Activated naive CD4-positive, alpha-beta T cell treated with Interleukin-2 at 50 U/mL for 16 hours (primary cell): ENCODE measurements around the gene ZNF430.
"Not testable (repeated sequence)": the region's sequence is repeated elsewhere in the genome, so short reads cannot be mapped to it uniquely, and the experiment has no call there.

Experiments
- DNase-seq: peaks from one replicate; pipeline ENCODE4 v3.0.0-alpha.2; 2020

The ZNF430 gene

DNA sequence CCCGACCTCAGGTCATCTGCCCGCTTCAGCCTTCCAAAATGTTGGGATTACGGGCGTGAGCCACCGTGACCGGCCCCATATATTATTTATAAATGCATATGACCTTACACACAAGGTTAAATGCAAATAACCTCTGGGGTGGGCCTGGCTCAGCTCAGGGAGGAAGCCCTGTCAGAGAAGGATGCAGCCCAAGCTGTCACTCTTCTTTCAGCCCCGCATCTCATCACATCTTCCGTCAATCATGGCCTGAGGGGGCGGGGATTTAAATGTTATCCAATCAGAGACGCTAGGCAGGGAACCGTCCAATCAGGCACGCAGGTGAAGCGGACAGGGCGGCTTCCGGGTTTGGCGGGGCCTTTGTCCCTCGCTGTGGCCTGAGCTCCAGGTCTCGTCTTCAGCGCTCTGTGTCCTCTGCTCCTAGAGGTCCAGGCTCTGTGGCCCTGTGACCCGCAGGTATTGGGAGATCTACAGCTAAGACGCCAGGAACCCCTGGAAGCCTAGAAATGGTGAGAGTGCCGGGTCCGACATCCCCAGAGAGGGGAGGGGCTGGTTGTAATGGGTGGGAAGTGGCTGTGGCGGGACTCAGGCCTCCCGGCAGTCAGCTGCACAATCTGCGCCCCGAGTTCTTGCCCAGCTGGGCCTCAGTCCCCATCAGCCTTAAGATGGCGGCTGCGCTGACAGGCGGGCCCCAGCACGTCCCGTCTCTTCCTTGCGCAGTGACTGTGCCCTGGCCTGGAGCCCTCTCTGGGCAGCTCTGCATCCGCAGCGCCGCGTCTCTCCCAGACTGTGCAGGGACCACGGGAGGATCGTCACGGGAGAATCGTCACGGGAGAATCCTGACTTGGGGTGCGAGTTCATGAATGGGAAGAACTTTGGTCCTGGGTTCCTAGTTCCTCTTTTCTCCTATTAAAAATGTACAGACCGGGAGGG lies at the start of gene ZNF430:
ZNF430 (plus strand) TSS at position 360 of the 930 bp plus-strand sequence; CDS start at position 504, 144 bp downstream.
- DNase-seq = peak; percentile 93

DNA sequence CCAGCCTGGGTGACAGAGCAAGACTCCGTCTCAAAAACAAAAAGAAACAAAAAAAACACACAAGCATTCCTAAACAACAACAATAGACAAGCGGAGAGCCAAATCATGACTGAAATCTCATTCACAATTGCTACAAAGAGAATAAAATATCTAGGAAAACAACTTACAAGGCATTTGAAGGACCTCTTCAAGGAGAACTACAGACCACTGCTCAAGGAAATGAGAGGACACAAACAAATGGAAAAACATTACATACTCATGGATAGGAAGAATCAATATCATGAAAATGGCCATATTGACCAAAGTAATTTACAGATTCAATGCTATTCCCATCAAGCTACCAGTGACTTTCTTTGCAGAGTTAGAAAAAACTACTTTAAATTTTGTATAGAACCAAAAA lies 27.7 kb upstream of the ZNF430 start:
- not testable (repeated sequence) for DNase-seq

DNA sequence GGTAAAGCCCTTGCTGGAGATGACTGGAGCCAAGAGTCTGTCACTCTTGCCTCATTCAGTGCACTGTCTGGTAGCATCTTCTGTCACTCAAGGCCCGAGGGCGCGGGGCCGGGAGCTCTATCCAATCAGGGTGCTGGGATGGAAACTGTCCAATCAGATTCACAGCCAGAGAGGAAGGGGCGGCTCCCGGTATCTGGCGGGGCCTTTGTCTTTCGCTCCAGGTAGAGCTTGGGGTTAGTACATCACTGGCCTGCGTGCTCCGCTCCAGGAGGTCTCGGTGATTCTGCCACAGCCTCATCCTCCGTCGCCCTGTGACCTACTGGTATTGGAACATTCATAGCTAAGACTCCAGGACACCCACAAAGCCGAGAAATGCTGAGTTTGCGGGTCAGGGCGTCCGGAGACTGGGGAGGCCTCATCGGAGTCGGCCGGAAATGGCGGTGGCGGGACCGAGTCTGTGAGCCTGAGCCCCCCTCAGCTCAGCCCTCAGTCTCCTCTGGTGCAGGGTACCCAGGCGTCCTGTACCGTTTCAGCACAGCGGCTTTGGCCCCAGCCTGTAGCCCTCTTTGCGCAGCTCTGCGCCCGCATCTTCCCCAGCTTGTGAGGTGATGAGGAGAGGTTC lies 20.6 kb upstream of the ZNF430 start:
- DNase-seq = peak; percentile 88

DNA sequence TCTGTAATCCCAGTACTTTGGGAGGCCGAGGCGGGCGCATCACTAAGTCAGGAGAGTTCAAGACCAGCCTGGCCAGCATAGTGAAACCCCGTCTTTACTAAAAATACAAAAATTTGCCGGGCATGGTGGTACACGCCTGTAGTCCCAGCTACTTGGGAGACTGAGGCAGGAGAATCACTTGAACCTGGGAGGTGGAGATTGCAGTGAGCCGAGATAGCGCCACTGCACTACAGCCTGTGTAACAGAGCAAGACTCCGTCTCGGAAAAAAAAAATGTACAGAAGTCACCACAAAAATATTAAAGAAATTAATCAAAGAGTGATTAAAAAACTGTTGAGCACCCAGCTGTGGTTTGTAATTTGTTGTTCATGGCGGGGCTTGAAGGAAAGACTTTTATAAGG lies 781 bp downstream of the ZNF430 start:
- not testable (repeated sequence) for DNase-seq

DNA sequence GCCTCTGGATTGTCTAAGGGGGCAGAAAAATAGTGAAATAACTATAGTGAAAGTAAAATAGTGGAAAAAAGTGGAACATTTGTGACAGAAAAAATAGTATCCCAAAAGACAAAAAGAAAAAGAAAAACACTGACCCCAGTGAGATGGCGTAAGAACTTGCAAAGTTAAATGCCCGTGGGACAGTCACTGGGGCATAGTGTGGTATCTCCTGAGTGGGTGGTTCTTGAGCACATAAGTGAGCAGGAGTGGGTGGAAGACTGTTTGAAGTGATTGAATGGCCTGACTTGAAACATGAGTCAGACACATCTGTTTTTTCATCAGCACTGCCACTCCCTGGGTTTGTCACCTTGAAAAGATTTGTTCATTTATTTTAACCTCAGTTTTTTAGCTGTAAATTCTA lies 2.5 kb downstream of the ZNF430 start:
- DNase-seq = peak; percentile 50

DNA sequence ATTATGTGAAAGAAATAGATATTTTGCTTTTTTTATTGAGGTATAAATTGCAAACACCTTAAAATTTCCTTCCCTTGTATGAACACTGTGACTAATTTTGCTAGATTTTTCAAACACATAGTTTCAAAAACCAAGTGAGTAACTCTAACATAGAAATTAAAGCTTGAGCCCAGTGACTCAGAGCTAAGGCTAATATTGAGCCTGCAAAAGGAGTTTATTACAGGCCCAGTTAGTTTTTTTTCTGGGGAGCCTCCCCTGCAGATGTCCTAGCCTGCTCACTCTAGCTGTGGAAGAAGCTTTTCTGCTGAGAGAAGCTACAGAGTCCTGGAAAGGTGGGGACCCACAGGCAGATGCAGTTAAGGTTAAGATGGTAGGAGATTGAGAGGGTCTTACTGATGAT lies 3.4 kb downstream of the ZNF430 start:
- no peak for DNase-seq

DNA sequence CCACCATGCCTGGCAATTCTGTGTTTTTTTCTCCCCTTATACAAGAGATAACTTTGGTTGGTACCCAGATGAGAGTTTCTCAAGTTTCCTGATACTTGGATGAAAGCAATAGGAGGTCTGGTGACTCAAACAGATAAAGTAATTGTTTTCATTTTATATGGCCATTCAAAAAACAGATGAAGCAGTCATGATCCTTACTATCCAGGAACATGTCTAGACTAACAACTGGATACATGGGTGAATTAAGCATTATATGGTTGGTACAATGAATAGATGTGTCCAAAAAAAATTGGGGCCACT lies 8.5 kb downstream of the ZNF430 start:
- no peak for DNase-seq

DNA sequence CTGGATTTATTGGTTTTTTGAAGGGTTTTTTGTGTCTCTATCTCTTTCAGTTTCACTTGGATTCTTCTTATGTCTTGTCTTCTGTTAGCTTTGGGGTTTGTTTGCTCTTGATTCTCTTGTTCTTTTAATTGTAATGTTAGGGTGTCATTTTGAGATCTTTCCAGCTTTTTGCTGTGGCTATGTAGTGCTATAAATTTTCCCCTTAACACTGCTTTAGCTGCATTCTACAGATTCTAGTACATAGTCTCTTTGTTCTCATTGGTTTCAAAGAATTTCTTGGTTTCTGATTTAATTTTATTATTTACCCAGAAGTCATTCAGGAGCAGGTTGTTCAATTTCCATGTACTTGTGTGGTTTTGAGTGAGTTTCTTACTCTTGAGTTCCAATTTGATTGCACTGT lies 24.6 kb downstream of the ZNF430 start:
- DNase-seq = no peak

DNA sequence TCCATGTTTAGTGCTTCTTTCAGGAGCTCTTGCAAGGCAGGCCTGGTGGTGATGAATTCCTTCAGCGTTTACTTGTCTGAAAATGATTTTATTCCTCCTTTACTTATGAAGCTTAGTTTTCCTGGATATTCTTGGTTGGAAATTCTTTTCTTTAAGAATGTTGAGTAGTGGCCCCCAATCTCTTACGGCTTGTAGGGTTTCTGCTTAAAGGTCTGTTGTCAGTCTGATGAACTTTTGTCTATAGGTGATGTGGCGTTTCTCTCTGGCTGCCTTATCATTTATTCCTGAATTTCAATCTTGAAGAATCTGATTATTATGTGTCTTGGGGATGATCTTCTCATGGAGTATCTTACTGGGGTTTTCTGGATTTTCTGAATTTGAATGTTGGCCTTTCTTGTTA lies 26.0 kb downstream of the ZNF430 start:
- no peak for DNase-seq

DNA sequence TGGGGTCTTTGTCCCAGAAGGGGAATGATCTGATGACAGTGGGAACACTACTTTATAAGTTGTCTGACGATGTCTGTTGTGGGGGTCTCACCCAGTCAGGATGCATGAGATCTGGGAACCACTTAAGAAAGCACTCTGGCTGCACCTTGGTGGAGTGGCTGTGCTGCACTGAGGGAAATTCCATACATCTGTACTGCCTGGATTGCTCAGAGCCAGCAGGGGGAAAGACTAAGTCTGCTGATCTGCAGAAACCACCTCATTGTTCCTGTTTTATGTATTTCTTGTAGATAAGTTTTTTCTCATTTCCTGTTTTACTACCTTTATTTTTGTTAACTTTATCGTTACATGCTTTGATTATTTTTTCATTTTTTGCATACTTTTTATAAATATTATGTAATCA lies 27.3 kb downstream of the ZNF430 start:
- no peak for DNase-seq

DNA sequence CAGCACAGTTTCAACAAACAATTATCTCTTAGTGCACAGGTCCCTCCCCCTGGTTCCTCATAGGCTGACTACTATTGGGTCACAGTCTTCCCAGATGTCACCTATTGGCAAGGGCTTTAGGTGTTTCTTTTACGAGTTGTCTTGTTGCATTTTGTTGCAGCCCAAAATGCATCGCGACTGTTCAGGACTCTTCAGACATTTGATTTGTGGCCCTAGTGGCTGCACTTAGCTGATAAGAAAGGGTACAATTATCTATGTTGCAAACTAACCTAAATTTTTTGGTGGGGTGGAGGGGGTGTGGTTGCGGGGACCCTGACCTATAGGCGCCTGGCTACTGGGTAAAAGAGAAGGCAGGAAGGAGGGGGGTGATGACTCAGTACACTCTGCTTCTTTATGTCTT lies 32.4 kb downstream of the ZNF430 start:
- no peak for DNase-seq

DNA sequence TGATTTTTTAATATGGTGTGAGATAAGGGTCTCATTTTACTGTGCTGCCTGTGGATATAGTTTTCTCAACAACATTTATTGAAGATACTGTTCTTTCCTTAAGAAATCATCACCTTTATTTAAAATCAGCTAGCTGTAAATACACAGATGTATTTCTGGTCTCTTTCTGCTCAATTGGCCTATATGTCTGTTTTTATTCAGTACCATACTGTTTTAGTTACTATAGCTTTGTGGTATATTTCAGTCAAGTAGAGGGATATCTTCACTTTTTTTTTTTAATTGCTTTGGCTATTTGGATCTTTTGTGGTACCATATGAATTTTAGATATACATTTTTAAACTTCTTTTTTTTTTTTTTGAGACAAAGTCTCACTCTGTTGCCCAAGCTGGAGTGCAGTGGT lies 44.9 kb downstream of the ZNF430 start:
- no peak for DNase-seq

DNA sequence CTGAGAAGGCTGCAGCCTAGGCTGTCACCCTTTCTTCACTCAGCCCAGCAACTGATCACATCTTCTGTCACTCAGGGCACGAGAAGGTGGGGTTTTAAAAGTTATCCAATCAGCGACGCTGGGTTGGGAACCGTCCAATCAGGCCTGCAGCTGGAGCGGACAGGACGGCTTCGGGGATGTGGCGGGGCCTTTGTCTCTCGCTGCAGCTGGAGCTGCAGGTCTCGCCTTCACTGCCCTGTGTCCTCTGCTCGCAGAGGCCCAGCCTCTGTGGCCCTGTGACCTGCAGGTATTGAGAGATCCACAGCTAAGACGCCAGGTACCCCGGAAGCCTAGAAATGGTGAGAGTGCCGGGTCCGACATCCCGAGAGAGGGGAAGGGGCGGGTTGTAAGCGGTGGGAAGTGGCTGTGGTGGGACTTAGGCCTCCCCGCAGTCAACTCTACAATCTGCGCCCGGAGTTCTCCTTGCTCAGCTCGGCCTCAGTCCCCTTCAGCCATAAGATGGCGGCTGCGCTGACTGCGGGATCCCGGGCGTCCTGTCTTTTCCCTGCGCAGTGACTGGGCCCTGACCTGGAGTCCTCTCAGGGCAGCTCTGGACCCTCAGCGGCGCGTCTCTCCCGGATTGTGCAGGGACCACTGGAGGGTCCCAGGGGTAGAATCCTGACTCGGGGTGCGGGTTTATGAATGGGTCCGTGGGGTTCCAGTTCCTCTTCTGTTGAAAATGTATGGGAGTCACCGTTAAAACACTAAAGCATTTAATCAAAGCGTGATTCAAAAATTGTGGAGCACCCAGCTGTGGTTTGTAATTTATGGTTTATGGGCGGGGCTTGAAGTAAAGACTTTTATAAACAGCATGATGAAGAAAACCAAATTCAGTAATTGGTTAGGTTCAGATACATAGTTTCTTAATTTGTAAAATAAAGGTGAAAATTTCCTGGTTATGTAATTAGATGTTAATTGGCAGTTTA lies 61.8 kb downstream of the ZNF430 start, which contains the start of gene ZNF714:
ZNF714 (plus strand) TSS at position 193 of the 965 bp plus-strand sequence. CDS start 16,066 bp downstream, outside the sequence.
- DNase-seq = peak; percentile 82

DNA sequence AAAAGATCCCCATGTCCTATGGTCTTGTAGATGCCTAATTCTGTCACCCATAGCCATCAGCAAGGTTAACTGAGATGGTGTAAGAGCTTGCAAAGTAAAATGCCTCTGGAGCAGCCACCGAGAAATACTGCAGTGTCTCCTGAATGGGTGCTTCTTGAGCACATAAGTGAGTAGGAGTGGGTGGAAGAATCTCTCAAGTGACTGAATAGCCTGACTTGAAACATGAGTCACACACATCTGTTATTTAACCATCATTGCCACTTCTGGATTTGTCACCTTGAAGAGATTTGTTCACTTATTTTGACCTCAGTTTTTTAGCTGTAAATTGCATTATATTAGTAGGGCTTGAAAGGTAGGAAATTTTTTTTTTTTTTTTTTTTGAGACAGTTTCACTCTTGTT lies 63.9 kb downstream of the ZNF430 start:
- no peak for DNase-seq

DNA sequence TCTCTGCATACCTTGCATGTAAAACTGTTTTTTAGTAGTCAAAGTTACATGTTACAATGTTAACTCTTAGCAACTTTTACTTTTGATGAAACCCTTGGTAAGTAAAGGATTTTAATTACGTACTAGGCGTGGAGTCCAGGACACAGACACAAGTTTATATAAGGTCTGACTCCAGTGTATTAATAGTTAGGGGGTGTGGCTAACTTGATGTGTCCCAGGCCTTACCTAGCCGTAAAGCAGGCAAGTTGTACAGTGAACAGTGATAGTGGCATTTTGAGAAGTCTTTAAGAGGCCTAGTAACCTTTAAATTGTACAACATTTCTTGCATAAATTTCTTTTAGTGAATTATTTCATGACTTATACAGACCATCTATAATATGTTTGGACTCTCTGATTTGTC lies 67.4 kb downstream of the ZNF430 start:
- no peak for DNase-seq

DNA sequence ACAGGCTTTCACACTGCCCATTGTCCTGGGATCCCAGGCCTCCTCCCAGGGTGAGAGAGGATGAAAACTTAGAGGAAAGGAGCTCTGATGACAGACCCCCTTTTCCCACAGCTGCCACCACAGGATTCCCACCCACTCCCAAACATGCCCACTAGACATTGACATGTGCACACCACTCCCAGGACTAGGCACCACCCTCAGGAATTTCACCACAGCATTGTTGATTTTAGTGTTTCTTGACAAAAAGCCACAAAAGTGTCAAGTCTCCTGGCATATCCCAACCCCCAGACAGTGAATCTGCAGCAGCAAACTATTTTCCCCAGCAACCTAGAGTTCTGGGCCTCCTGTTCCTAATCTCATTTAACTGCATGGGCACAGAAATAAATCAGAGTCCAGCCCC lies 71.7 kb downstream of the ZNF430 start:
- DNase-seq = no peak

DNA sequence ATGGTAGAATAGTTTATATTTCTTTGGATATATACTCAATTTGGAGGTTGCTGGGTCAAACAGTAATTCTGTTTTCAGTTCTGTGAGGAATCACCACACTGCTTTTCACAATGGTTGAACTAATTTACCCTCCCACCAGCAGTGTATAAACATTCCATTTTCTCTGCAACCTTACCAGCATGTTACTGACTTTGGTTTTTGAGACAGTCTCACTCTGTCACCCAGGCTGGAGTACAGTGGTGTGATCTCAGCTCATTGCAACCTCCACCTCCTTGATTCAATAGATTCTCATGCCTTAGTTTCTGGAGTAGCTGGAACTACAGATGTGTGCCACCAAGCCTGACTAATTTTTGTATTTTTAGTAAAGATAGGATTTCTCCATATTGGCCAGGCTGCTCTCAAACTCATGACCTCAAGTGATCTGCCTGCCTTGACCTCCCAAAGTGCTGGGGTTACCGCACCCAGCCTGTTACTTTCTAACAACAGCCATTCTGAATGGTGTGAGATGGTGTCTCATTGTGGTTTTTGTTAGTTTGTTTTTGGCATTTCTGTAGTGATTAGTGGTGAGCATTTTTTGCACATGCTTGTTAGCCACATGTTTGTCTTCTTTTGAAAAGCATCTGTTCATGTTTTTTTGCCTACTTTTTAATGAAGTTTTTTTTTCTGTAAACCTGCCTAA lies 74.0 kb downstream of the ZNF430 start:
- no peak for DNase-seq

DNA sequence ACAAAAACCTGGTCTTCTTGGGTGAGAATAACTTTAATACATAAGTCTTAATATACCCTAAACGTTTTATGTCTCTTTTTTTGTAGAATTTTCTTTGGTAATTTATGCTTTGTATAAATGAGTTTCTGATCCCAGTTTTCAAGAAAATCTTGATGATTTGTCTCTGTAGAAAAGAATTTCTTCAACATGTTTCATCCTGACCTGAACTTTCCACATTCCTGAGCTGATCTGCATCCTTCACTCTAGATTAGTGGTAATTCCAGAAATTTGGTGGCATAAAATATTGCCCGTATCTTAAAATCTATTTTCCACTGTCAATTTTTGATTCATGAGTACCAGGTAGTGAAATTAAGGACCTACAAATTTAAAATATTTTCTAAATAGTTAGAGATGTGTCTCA lies 77.8 kb downstream of the ZNF430 start:
- DNase-seq = no peak

DNA sequence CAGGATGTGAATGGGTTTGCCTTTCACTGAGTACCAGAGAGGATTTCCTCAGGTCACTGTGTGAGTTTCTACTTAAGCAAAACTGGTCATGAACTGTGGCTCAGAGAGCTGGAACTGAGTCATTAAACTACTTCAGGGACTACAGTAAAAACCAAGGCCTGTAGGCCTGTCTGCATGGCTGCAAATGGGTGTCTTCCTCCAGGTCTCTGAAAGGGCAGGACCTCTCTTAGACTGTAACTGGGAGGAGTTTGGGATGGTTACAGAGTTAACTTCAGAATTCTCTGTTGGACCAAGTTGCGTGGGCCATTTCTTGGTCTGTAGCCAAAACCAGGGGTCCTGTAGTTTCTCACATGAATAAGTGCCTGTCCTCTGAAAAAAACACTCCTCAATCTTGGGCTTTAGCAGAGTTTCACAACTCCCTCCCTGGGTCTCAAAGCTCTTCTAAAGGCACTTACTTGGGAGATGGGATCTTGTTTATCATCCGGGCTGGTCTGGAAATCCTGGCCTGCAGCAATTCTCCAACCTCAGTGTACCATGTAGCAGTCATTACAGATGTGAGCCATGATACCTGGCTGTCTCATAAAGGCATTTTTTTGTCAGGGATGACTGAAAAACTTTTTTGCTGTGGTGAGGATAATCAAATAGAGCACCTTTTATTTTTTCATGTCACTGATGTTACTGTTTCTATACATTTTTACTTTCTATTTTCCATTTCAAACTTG lies 81.2 kb downstream of the ZNF430 start:
- no peak for DNase-seq

DNA sequence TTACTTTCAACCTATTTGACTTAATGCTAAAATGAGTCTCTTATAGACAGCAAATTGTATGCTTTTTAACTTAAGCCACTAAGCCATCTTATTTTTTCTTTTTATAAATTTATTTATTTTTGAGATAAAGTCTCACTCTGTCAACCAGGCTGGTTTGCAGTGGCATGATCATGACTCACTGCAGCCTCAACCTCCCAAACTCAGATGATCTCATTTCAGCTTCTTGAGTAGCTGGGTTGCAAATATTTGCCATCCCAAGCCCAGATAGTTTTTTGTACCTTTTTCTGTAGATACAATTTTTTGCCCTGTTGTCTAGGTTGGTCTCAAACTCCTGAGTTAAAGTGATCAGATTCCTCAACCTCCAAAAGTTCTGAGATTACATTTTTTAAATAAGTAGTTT lies 88.7 kb downstream of the ZNF430 start:
- no peak for DNase-seq
